Spleen (tissue), 11 donors: ENCODE results near the gene ADGRL3. TPM values are rescaled to one million over a fixed set of nuclear protein-coding genes. Genes with fewer than 3 reads are reported as not detected.

Experiments
- DNase-seq: peaks from one replicate; pipeline ENCODE4 v3.0.0-alpha.2; 2020
- H3K27ac ChIP-seq, 8 donors: fragments of 200-600 bp; sonication (generic) in 7 of 8; 1 replicate in 4 of 8; 2 replicates in 4 of 8; pipeline versions ENCODE4 v1.5.0 to v1.8.0; 2016 to 2021; ENCODE audit warnings: inconsistent platforms in 4 of 8, mild to moderate bottlenecking in 4 of 8, moderate library complexity in 1 of 8
- H3K27me3 ChIP-seq, 7 donors: fragments of 200-600 bp; sonication (generic) in 6 of 7; replicated peaks in 1 of 7; 1 replicate in 4 of 7; 2 replicates in 3 of 7; pipeline versions ENCODE4 v1.5.0 to v1.8.0; 2016 to 2021; ENCODE audit warnings: inconsistent platforms in 3 of 7, mild to moderate bottlenecking in 1 of 7
- H3K36me3 ChIP-seq, 6 donors: fragments of 200-600 bp; sonication (generic) in 5 of 6; 1 replicate in 4 of 6; 2 replicates in 2 of 6; pipeline versions ENCODE4 v1.5.0 to v1.8.0; 2016 to 2021; ENCODE audit warnings: inconsistent platforms in 2 of 6
- H3K4me1 ChIP-seq, 6 donors: fragments of 200-600 bp; sonication (generic) in 5 of 6; 1 replicate in 3 of 6; 2 replicates in 3 of 6; pipeline versions ENCODE4 v1.5.0 to v1.8.0; 2016 to 2021; ENCODE audit warnings: inconsistent platforms in 3 of 6
- H3K4me3 ChIP-seq, 8 donors: fragments of 200-600 bp; sonication (generic) in 7 of 8; 1 replicate in 4 of 8; 2 replicates in 4 of 8; pipeline versions ENCODE4 v1.5.0 to v1.8.0; 2016 to 2021; ENCODE audit warnings: inconsistent platforms in 4 of 8, mild to moderate bottlenecking in 4 of 8, moderate library complexity in 2 of 8
- H3K9me3 ChIP-seq, 8 donors: fragments of 200-600 bp; sonication (generic) in 7 of 8; 1 replicate in 4 of 8; 2 replicates in 4 of 8; pipeline versions ENCODE4 v1.5.0 to v1.8.0; 2016 to 2021; ENCODE audit warnings: inconsistent platforms in 4 of 8
- POLR2A ChIP-seq, 3 donors: fragments of 450-650 bp; IDR thresholded peaks; one replicate each; pipeline ENCODE4 v1.5.1; 2017; ENCODE audit warnings: antibody characterized with exemption in 3 of 3, mild to moderate bottlenecking in 1 of 3
- POLR2AphosphoS5 ChIP-seq, 3 donors: sonication (generic); formaldehyde crosslinking; IDR thresholded peaks; one replicate each; pipeline ENCODE4 v1.5.1; 2017; ENCODE audit warnings: antibody characterized with exemption in 3 of 3
- WGBS, 5 donors: extraction: QIAGEN DNeasy Blood & Tissue Kit in 3 of 5; methylation state at CpG; one replicate each; pipeline versions ENCODE4 v1.1.5 to v1.1.7; 2013 to 2018; 5-methylcytosine and 5-hydroxymethylcytosine counted together
- intact Hi-C: fragments of 100-400 bp; cut with DNase I; formaldehyde crosslinking; loops from one replicate; pipeline ENCODE4 v1.15.0; 2023; ENCODE audit warnings: low total_unique reads
- polyA plus RNA-seq, 3 donors: library from polyadenylated mRNA; stranded (reverse); fragments of 200-250 nt; gene quantifications; one replicate each; pipeline ENCODE4 v1.2.1, GENCODE V29; 2013
- total RNA-seq, 7 donors: library from RNA; depleted of rRNA in 3 of 7; stranded (reverse); fragments of >200 nt in 3 of 7; fragmentation: NEBNext Ultra II Directional in 4 of 7; extraction: Animal tissue kit (Norgen Biotek cat#: 25700) in 4 of 7; gene quantifications; one replicate each; pipeline versions ENCODE4 v1.1.0 to v1.2.1, GENCODE V29; 2016 to 2021
- TF ChIP-seq, protein P1 (sequence below), 11 experiments: fragments of 200-600 bp in 7 of 11; fragments of 450-650 bp in 4 of 11; sonication (generic) in 4 of 11; IDR thresholded peaks in 8 of 11; conservative IDR thresholded peaks in 3 of 11; 1 replicate in 7 of 11; 2 replicates in 4 of 11; pipeline versions ENCODE4 v1.4.0 to v1.8.0; 2016 to 2021; ENCODE audit warnings: antibody characterized with exemption in 11 of 11, inconsistent platforms in 4 of 11, mild to moderate bottlenecking in 1 of 11
- donor health status: healthy with polysubstance abuse.
- donor health status: DM: no; HTN: no; CAD: no; lungs with moderate emphysema.
- donor health status: DM: no; HTN: no; CAD: no.
- donor health status: Bipolar disorder and iron deficiency.
- donor health status: healthy.
- donor health status: DM: no; HTN: no; CAD: no.
- donor health status: DM: yes; HTN: yes; CAD: no.

Gene ADGRL3
- total and polyA plus RNA-seq, 10 donors = 0.09 to 0.92 (median 0.46) TPM; not detected in 1

DNA sequence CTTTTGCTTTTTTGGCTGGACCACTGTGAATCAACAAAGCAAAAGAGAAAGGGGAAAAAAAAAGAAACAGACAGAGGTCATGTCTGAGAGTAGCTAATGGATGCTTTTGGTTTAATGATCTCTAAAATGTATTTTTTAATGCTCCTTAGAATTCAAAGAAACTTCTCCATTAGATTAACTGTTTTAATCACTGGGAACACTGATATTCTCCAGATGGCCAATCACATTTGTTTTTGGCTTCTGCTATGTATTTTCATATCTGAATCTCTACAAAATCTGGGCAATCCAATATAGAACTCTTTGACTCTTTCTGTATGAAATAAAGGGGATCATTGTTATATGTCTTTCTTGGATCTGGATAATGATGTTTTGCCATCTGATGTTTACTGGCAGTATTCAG, 278.2 kb downstream of the ADGRL3 start:
- Histone ChIP-seq H3K4me3 (no peak overlapping the region), H3K4me1 (no peaks in the 10 kb centered on the region), H3K27ac (no peak overlapping the region), H3K27me3 (no peaks in the 10 kb centered on the region), H3K9me3 (no peaks in the 10 kb centered on the region), H3K36me3 (no peaks in the 10 kb centered on the region)
- intact Hi-C loops = no loop called here
- no peak for DNase-seq
- TF ChIP-seq POLR2AphosphoS5 (IDR thresholded peaks at IDR 0.05) = no peak
- TF ChIP-seq, protein P1, sequence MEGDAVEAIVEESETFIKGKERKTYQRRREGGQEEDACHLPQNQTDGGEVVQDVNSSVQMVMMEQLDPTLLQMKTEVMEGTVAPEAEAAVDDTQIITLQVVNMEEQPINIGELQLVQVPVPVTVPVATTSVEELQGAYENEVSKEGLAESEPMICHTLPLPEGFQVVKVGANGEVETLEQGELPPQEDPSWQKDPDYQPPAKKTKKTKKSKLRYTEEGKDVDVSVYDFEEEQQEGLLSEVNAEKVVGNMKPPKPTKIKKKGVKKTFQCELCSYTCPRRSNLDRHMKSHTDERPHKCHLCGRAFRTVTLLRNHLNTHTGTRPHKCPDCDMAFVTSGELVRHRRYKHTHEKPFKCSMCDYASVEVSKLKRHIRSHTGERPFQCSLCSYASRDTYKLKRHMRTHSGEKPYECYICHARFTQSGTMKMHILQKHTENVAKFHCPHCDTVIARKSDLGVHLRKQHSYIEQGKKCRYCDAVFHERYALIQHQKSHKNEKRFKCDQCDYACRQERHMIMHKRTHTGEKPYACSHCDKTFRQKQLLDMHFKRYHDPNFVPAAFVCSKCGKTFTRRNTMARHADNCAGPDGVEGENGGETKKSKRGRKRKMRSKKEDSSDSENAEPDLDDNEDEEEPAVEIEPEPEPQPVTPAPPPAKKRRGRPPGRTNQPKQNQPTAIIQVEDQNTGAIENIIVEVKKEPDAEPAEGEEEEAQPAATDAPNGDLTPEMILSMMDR (IDR thresholded peaks at IDR 0.05 in 8 of 11, conservative IDR thresholded peaks at IDR 0.05 in 3 of 11) = no peak
- no peak for TF ChIP-seq POLR2A (IDR thresholded peaks at IDR 0.05)

DNA sequence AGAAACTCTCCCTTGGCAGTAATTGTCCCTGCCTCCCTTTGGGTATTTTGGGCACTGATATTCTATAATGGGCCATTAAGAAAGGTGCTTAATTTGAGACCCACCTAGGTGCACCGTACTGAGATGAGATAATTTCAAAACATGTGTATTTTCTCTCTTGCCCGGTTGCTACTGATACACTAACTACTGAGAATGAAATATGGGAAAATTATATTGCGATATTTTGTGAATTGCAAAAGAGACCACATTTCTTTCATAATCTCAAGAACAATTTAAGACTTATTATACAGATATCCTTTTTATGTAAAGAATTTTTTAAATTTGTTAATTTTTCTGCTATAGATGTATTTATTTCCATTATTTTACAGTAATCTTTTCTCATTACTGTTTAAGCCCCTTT, 284.9 kb downstream of the ADGRL3 start:
- no peak for DNase-seq
- TF ChIP-seq, protein P1 (IDR thresholded peaks at IDR 0.05 in 8 of 11, conservative IDR thresholded peaks at IDR 0.05 in 3 of 11) = no peak
- TF ChIP-seq POLR2A (IDR thresholded peaks at IDR 0.05) (no peak), POLR2AphosphoS5 (IDR thresholded peaks at IDR 0.05) (no peak)
- Histone ChIP-seq H3K9me3 (no peaks in the 10 kb centered on the region), H3K36me3 (no peaks in the 10 kb centered on the region), H3K4me3 (no peak overlapping the region), H3K27me3 (no peaks in the 10 kb centered on the region), H3K27ac (no peak overlapping the region), H3K4me1 (no peaks in the 10 kb centered on the region)
- WGBS, 5 donors = 57 to 89% (median 77%) methylated on average over 3 of the region's 3 CpGs
- intact Hi-C loops = no loop called here

- no peaks in the 10 kb centered on the region for H3K4me1 ChIP-seq
- H3K27ac ChIP-seq = no peak overlapping the region
- no peaks in the 10 kb centered on the region for H3K36me3 ChIP-seq
- DNase-seq = no peak
- no peaks in the 10 kb centered on the region for H3K27me3 ChIP-seq
- H3K4me3 ChIP-seq = no peak overlapping the region
- 13 to 69% (median 60%) methylated on average over 3 of the region's 3 CpGs for WGBS, 5 donors
- no peaks in the 10 kb centered on the region for H3K9me3 ChIP-seq
- intact Hi-C loops = no loop called here
- TF ChIP-seq POLR2AphosphoS5 (IDR thresholded peaks at IDR 0.05) (no peak), POLR2A (IDR thresholded peaks at IDR 0.05) (no peak)
- TF ChIP-seq, protein P1 (IDR thresholded peaks at IDR 0.05 in 8 of 11, conservative IDR thresholded peaks at IDR 0.05 in 3 of 11) = no peak
These were observed 289.8 kb downstream of the ADGRL3 start for GRCh38 chr4:61489927-61490326.

GRCh38 chr4:61493041-61493440, 292.9 kb downstream of the ADGRL3 start:
- TF ChIP-seq, protein P1 (IDR thresholded peaks at IDR 0.05 in 8 of 11, conservative IDR thresholded peaks at IDR 0.05 in 3 of 11) = no peak
- no peak for TF ChIP-seq POLR2A (IDR thresholded peaks at IDR 0.05)
- no peak for TF ChIP-seq POLR2AphosphoS5 (IDR thresholded peaks at IDR 0.05)
- intact Hi-C loops = no loop called here

More at GRCh38 chr4:61493041-61493440, 292.9 kb downstream of the ADGRL3 start:
- Histone ChIP-seq H3K9me3 (peaks cover 0 to 4% (median 0%) of the 10 kb centered on the region in 8 donors), H3K4me1 (no peaks in the 10 kb centered on the region), H3K27me3 (no peaks in the 10 kb centered on the region), H3K27ac (no peak overlapping the region), H3K4me3 (no peak overlapping the region), H3K36me3 (no peaks in the 10 kb centered on the region)
- 75 to 86% (median 80%) methylated on average over 4 of the region's 4 CpGs for WGBS, 5 donors
- no peak for DNase-seq
